ENCODE results near the gene TPR. TPM values are rescaled to one million over a fixed set of nuclear protein-coding genes. Genes with fewer than 3 reads are reported as not detected.
A peak's percentile ranks its signal among the peaks of the same experiment; 100 is the strongest.

Gene TPR
- total RNA-seq, 1 donor from 2014 or later = 77.9 TPM

DNA sequence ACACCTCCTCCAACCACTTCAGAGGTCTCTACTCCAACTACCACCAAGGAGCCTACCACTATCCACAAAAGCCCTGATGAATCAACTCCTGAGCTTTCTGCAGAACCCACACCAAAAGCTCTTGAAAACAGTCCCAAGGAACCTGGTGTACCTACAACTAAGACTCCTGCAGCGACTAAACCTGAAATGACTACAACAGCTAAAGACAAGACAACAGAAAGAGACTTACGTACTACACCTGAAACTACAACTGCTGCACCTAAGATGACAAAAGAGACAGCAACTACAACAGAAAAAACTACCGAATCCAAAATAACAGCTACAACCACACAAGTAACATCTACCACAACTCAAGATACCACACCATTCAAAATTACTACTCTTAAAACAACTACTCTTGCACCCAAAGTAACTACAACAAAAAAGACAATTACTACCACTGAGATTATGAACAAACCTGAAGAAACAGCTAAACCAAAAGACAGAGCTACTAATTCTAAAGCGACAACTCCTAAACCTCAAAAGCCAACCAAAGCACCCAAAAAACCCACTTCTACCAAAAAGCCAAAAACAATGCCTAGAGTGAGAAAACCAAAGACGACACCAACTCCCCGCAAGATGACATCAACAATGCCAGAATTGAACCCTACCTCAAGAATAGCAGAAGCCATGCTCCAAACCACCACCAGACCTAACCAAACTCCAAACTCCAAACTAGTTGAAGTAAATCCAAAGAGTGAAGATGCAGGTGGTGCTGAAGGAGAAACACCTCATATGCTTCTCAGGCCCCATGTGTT lies 66.6 kb downstream of the TPR start:
- Mint-ChIP-seq H3K4me3 (ENCODE audit: unreplicated experiment) (no peak overlapping the region), H3K9me3 (ENCODE audit: low read depth) (no peaks in the 10 kb centered on the region), H3K4me1 (ENCODE audit: low read depth) (no peaks in the 10 kb centered on the region), H3K27ac (ENCODE audit: unreplicated experiment) (no peak overlapping the region), H3K27me3 (ENCODE audit: low read depth) (no peaks in the 10 kb centered on the region), H3K36me3 (ENCODE audit: low read depth) (peaks cover 5% of the 10 kb centered on the region)
- no peak for TF ChIP-seq CTCF (IDR thresholded peaks at IDR 0.05)
- no peak for DNase-seq (ENCODE audit: low spot score)

DNA sequence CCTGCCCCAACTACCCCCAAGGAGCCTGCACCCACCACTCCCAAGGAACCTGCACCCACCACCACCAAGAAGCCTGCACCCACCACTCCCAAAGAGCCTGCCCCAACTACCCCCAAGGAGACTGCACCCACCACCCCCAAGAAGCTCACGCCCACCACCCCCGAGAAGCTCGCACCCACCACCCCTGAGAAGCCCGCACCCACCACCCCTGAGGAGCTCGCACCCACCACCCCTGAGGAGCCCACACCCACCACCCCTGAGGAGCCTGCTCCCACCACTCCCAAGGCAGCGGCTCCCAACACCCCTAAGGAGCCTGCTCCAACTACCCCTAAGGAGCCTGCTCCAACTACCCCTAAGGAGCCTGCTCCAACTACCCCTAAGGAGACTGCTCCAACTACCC lies 67.6 kb downstream of the TPR start:
- no peak for TF ChIP-seq CTCF (IDR thresholded peaks at IDR 0.05)
- H3K4me1 Mint-ChIP-seq (ENCODE audit: low read depth) = no peaks in the 10 kb centered on the region
- no peak for DNase-seq (ENCODE audit: low spot score)
- H3K9me3 Mint-ChIP-seq (ENCODE audit: low read depth) = no peaks in the 10 kb centered on the region
- H3K27me3 Mint-ChIP-seq (ENCODE audit: low read depth) = no peaks in the 10 kb centered on the region
- peaks cover 2% of the 10 kb centered on the region for H3K36me3 Mint-ChIP-seq (ENCODE audit: low read depth)
- H3K4me3 Mint-ChIP-seq (ENCODE audit: unreplicated experiment) = no peak overlapping the region
- H3K27ac Mint-ChIP-seq (ENCODE audit: unreplicated experiment) = no peak overlapping the region

DNA sequence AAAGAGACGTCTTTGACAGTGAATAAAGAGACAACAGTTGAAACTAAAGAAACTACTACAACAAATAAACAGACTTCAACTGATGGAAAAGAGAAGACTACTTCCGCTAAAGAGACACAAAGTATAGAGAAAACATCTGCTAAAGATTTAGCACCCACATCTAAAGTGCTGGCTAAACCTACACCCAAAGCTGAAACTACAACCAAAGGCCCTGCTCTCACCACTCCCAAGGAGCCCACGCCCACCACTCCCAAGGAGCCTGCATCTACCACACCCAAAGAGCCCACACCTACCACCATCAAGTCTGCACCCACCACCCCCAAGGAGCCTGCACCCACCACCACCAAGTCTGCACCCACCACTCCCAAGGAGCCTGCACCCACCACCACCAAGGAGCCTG lies 68.5 kb downstream of the TPR start:
- Mint-ChIP-seq H3K27ac (ENCODE audit: unreplicated experiment) (no peak overlapping the region), H3K4me1 (ENCODE audit: low read depth) (no peaks in the 10 kb centered on the region), H3K27me3 (ENCODE audit: low read depth) (no peaks in the 10 kb centered on the region), H3K4me3 (ENCODE audit: unreplicated experiment) (no peak overlapping the region), H3K9me3 (ENCODE audit: low read depth) (no peaks in the 10 kb centered on the region), H3K36me3 (ENCODE audit: low read depth) (peaks cover 2% of the 10 kb centered on the region)
- no peak for TF ChIP-seq CTCF (IDR thresholded peaks at IDR 0.05)
- no peak for DNase-seq (ENCODE audit: low spot score)

GRCh38 chr1:186304982-186305949 lies 69.8 kb downstream of the TPR start:
- Mint-ChIP-seq H3K27me3 (ENCODE audit: low read depth) (no peaks in the 10 kb centered on the region), H3K4me3 (ENCODE audit: unreplicated experiment) (no peak overlapping the region), H3K36me3 (ENCODE audit: low read depth) (peaks cover 2% of the 10 kb centered on the region), H3K27ac (ENCODE audit: unreplicated experiment) (no peak overlapping the region), H3K9me3 (ENCODE audit: low read depth) (no peaks in the 10 kb centered on the region), H3K4me1 (ENCODE audit: low read depth) (no peaks in the 10 kb centered on the region)
- TF ChIP-seq CTCF (IDR thresholded peaks at IDR 0.05) = peak; percentile 82
- DNase-seq (ENCODE audit: low spot score) = no peak

DNA sequence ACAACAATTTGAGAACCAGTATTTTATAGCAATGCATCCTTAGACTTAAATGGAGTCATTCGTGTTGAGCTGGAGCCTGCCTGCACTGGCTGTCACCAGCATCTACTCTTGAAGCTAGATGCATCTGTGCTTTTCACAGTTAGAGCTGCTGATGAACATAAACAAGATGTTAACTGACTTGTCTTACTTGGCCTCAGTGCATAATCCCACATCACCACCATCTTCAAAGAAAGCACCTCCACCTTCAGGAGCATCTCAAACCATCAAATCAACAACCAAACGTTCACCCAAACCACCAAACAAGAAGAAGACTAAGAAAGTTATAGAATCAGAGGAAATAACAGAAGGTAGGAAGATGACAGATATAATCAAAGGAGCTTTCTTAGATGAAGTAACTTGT lies 71.1 kb downstream of the TPR start:
- no peaks in the 10 kb centered on the region for H3K36me3 Mint-ChIP-seq (ENCODE audit: low read depth)
- no peak for DNase-seq (ENCODE audit: low spot score)
- TF ChIP-seq CTCF (IDR thresholded peaks at IDR 0.05) = no peak
- H3K27me3 Mint-ChIP-seq (ENCODE audit: low read depth) = no peaks in the 10 kb centered on the region
- H3K4me3 Mint-ChIP-seq (ENCODE audit: unreplicated experiment) = no peak overlapping the region
- H3K27ac Mint-ChIP-seq (ENCODE audit: unreplicated experiment) = no peak overlapping the region
- H3K9me3 Mint-ChIP-seq (ENCODE audit: low read depth) = no peaks in the 10 kb centered on the region
- no peaks in the 10 kb centered on the region for H3K4me1 Mint-ChIP-seq (ENCODE audit: low read depth)
